ENCODE measurements around the gene PLCB4.

- TF ChIP-seq EZH2phosphoT487 (conservative IDR thresholded peaks at IDR 0.05; ENCODE audit: low read length) = no peak
- TF ChIP-seq, protein P1, sequence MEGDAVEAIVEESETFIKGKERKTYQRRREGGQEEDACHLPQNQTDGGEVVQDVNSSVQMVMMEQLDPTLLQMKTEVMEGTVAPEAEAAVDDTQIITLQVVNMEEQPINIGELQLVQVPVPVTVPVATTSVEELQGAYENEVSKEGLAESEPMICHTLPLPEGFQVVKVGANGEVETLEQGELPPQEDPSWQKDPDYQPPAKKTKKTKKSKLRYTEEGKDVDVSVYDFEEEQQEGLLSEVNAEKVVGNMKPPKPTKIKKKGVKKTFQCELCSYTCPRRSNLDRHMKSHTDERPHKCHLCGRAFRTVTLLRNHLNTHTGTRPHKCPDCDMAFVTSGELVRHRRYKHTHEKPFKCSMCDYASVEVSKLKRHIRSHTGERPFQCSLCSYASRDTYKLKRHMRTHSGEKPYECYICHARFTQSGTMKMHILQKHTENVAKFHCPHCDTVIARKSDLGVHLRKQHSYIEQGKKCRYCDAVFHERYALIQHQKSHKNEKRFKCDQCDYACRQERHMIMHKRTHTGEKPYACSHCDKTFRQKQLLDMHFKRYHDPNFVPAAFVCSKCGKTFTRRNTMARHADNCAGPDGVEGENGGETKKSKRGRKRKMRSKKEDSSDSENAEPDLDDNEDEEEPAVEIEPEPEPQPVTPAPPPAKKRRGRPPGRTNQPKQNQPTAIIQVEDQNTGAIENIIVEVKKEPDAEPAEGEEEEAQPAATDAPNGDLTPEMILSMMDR (IDR thresholded peaks at IDR 0.05; ENCODE audit: insufficient read depth, low read length, poor library complexity, severe bottlenecking) = no peak
Measured at GRCh38 chr20:9218531-9218961, 149.7 kb downstream of the PLCB4 start.

All from SU-DHL-6 (cell line).